Measurements from ENCODE around the gene PRIMA1.

Gene PRIMA1

GRCh38 chr14:93741556-93742230, 46.6 kb downstream of the PRIMA1 start:
- no peaks in the 10 kb centered on the region for H3K36me3 ChIP-seq (ENCODE audit: control insufficient read depth, insufficient read depth, low read length, severe bottlenecking)
- H3K4me1 ChIP-seq (ENCODE audit: control insufficient read depth, insufficient read depth, low read length), result no peaks in the 10 kb centered on the region
- DNase-seq (ENCODE audit: low read depth), result no peak
- no peaks in the 10 kb centered on the region for H3K27me3 ChIP-seq (replicated peaks; ENCODE audit: control insufficient read depth, insufficient read depth, low read length)
- no peak overlapping the region for H3K4me3 ChIP-seq (ENCODE audit: low read length)
- H3K9ac ChIP-seq (ENCODE audit: low read length), result no peak overlapping the region
- no peaks in the 10 kb centered on the region for H3K9me3 ChIP-seq (ENCODE audit: control insufficient read depth, low read length)

GRCh38 chr14:93737634-93738033, 50.7 kb downstream of the PRIMA1 start:
- Histone ChIP-seq H3K9me3 (ENCODE audit: control insufficient read depth, low read length) (no peaks in the 10 kb centered on the region), H3K4me3 (ENCODE audit: low read length) (no peak overlapping the region), H3K4me1 (ENCODE audit: control insufficient read depth, insufficient read depth, low read length) (no peaks in the 10 kb centered on the region), H3K9ac (ENCODE audit: low read length) (no peak overlapping the region), H3K27me3 (replicated peaks; ENCODE audit: control insufficient read depth, insufficient read depth, low read length) (no peaks in the 10 kb centered on the region), H3K36me3 (ENCODE audit: control insufficient read depth, insufficient read depth, low read length, severe bottlenecking) (no peaks in the 10 kb centered on the region)
- no peak for DNase-seq (ENCODE audit: low read depth)

DNA sequence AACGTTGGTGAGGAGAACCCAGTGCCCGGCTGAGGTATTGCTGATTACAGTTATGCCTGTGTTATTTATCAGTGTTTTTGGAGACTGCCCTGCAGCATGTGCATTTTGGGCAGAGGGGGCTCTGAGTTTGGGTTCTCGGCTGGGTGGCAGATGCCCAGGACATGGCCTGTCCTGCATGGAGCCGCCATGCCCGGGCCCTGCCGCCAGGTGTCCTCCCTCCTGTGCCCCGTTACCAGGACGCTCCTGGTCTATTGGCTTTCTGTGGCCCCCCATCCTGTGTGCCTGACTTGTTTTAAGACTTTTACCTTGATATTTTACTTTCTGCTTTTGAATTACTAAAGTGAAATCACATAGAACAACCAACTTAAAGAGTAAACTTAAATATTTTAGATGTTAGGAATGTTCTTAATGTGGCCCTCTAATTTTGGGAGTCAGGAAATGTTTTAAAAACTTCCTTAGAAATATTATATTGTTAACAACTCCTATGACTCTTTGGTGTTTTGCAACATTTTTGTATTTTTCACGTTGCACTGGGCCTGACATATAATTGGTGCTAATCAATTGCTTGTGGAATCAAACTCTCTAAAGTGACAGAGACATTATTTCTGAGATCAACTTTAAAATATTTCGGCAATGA, 51.8 kb downstream of the PRIMA1 start:
- no peaks in the 10 kb centered on the region for H3K36me3 ChIP-seq (ENCODE audit: control insufficient read depth, insufficient read depth, low read length, severe bottlenecking)
- H3K9me3 ChIP-seq (ENCODE audit: control insufficient read depth, low read length), result no peaks in the 10 kb centered on the region
- H3K27me3 ChIP-seq (replicated peaks; ENCODE audit: control insufficient read depth, insufficient read depth, low read length), result no peaks in the 10 kb centered on the region
- no peaks in the 10 kb centered on the region for H3K4me1 ChIP-seq (ENCODE audit: control insufficient read depth, insufficient read depth, low read length)
- H3K9ac ChIP-seq (ENCODE audit: low read length), result no peak overlapping the region
- DNase-seq (ENCODE audit: low read depth), result no peak
- no peak overlapping the region for H3K4me3 ChIP-seq (ENCODE audit: low read length)

DNA sequence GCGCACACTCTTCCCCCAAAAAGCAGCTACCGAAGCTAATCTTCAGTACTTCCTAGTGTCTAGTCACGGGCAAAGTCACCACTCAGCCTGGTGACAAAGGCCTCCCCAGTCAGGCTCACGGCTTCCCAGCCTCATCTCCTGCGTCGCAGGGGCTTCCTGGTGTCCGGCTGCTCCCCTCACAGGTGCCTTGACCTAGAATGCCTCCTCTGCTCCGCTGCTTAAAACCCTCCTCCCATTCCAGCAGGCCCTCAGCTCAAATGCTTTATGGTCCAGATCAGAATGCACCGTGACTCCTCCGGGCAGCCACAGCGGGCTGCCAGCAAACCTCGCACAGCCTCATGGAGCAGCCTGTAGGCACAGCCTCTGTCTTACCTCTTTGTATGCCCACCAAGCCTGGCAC, 53.1 kb downstream of the PRIMA1 start:
- H3K4me1 ChIP-seq (ENCODE audit: control insufficient read depth, insufficient read depth, low read length), result no peaks in the 10 kb centered on the region
- H3K27me3 ChIP-seq (replicated peaks; ENCODE audit: control insufficient read depth, insufficient read depth, low read length), result no peaks in the 10 kb centered on the region
- H3K9ac ChIP-seq (ENCODE audit: low read length), result no peak overlapping the region
- no peaks in the 10 kb centered on the region for H3K36me3 ChIP-seq (ENCODE audit: control insufficient read depth, insufficient read depth, low read length, severe bottlenecking)
- no peak overlapping the region for H3K4me3 ChIP-seq (ENCODE audit: low read length)
- DNase-seq (ENCODE audit: low read depth), result no peak
- no peaks in the 10 kb centered on the region for H3K9me3 ChIP-seq (ENCODE audit: control insufficient read depth, low read length)

- Histone ChIP-seq H3K4me3 (ENCODE audit: low read length) (no peak overlapping the region), H3K4me1 (ENCODE audit: control insufficient read depth, insufficient read depth, low read length) (no peaks in the 10 kb centered on the region), H3K9ac (ENCODE audit: low read length) (no peak overlapping the region), H3K36me3 (ENCODE audit: control insufficient read depth, insufficient read depth, low read length, severe bottlenecking) (no peaks in the 10 kb centered on the region), H3K27me3 (replicated peaks; ENCODE audit: control insufficient read depth, insufficient read depth, low read length) (no peaks in the 10 kb centered on the region), H3K9me3 (ENCODE audit: control insufficient read depth, low read length) (no peaks in the 10 kb centered on the region)
- no peak for DNase-seq (ENCODE audit: low read depth)
Observed at GRCh38 chr14:93734086-93734822, 54.0 kb downstream of the PRIMA1 start.

- no peaks in the 10 kb centered on the region for H3K9me3 ChIP-seq (ENCODE audit: control insufficient read depth, low read length)
- no peaks in the 10 kb centered on the region for H3K36me3 ChIP-seq (ENCODE audit: control insufficient read depth, insufficient read depth, low read length, severe bottlenecking)
- H3K27me3 ChIP-seq (replicated peaks; ENCODE audit: control insufficient read depth, insufficient read depth, low read length), result no peaks in the 10 kb centered on the region
- H3K4me1 ChIP-seq (ENCODE audit: control insufficient read depth, insufficient read depth, low read length), result no peaks in the 10 kb centered on the region
- no peak overlapping the region for H3K9ac ChIP-seq (ENCODE audit: low read length)
- no peak for DNase-seq (ENCODE audit: low read depth)
- no peak overlapping the region for H3K4me3 ChIP-seq (ENCODE audit: low read length)
Observed at GRCh38 chr14:93733631-93734030, 54.7 kb downstream of the PRIMA1 start.

DNA sequence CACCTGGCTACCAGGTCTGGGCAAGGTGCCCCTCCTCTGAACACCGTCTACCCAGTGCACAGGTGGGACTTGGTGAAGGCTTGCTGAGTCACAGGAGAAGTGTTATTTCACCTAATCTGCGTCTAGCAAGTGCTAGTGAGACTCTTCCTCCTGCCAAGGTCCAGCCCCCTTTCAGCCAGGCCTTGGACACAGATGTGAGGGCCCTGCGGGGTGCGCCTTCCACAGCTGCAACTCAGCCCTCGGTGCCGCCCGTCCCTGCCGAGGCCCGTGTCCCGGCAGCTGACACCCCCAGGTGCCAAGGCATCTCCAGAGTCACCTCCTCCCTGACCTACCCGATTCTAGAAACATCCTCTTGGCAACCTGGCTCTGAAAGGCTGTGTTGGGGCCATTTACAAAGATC, 55.1 kb downstream of the PRIMA1 start:
- Histone ChIP-seq H3K36me3 (ENCODE audit: control insufficient read depth, insufficient read depth, low read length, severe bottlenecking) (no peaks in the 10 kb centered on the region), H3K4me3 (ENCODE audit: low read length) (no peak overlapping the region), H3K9me3 (ENCODE audit: control insufficient read depth, low read length) (no peaks in the 10 kb centered on the region), H3K27me3 (replicated peaks; ENCODE audit: control insufficient read depth, insufficient read depth, low read length) (no peaks in the 10 kb centered on the region), H3K4me1 (ENCODE audit: control insufficient read depth, insufficient read depth, low read length) (no peaks in the 10 kb centered on the region), H3K9ac (ENCODE audit: low read length) (no peak overlapping the region)
- no peak for DNase-seq (ENCODE audit: low read depth)

DNA sequence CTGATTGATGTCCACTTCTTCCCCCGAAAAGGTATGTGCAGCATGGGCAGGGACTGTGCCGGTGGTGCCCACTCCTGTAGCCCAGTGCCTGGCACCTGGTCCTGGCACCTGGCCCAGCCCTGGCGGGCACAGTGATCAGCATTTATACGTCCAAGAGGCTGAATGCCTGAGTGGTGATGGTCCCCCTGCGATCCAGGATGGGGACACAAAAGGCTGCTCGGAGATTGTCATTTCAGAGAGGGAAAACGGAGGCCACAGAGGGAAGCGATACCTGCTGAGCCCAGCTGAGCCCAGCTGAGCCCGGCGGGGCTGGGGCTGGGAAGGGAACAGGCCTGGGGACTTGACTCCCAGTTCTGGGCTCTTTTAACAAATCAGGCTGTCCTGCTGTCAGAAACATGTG, 55.8 kb downstream of the PRIMA1 start:
- H3K9ac ChIP-seq (ENCODE audit: low read length), result no peak overlapping the region
- H3K27me3 ChIP-seq (replicated peaks; ENCODE audit: control insufficient read depth, insufficient read depth, low read length), result no peaks in the 10 kb centered on the region
- H3K36me3 ChIP-seq (ENCODE audit: control insufficient read depth, insufficient read depth, low read length, severe bottlenecking), result no peaks in the 10 kb centered on the region
- H3K4me1 ChIP-seq (ENCODE audit: control insufficient read depth, insufficient read depth, low read length), result no peaks in the 10 kb centered on the region
- no peak for DNase-seq (ENCODE audit: low read depth)
- H3K4me3 ChIP-seq (ENCODE audit: low read length), result no peak overlapping the region
- H3K9me3 ChIP-seq (ENCODE audit: control insufficient read depth, low read length), result no peaks in the 10 kb centered on the region

DNA sequence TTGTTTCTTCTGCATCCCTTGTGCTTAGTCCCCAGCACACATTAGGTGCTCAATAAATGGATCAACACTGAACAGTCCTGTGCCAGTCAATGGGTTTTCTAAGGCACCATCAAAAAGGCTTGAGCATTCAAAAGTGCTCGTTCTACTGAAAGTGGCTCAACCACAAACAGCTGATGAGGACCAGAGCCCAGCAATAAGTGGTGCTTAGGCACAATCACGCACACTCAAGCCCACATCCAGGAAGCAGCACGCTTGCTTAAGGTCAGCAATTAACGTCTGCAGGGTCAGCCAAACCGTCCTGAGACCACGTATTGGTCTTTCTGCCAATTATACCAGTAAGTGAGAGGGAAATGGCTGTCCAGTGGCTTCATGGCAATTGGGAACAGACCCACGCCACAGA, 56.5 kb downstream of the PRIMA1 start:
- no peak for DNase-seq (ENCODE audit: low read depth)
- H3K27me3 ChIP-seq (replicated peaks; ENCODE audit: control insufficient read depth, insufficient read depth, low read length), result no peaks in the 10 kb centered on the region
- H3K4me1 ChIP-seq (ENCODE audit: control insufficient read depth, insufficient read depth, low read length), result no peaks in the 10 kb centered on the region
- no peaks in the 10 kb centered on the region for H3K9me3 ChIP-seq (ENCODE audit: control insufficient read depth, low read length)
- no peak overlapping the region for H3K4me3 ChIP-seq (ENCODE audit: low read length)
- no peak overlapping the region for H3K9ac ChIP-seq (ENCODE audit: low read length)
- H3K36me3 ChIP-seq (ENCODE audit: control insufficient read depth, insufficient read depth, low read length, severe bottlenecking), result no peaks in the 10 kb centered on the region

- Histone ChIP-seq H3K36me3 (ENCODE audit: control insufficient read depth, insufficient read depth, low read length, severe bottlenecking) (no peaks in the 10 kb centered on the region), H3K9ac (ENCODE audit: low read length) (no peak overlapping the region), H3K9me3 (ENCODE audit: control insufficient read depth, low read length) (no peaks in the 10 kb centered on the region), H3K4me3 (ENCODE audit: low read length) (no peak overlapping the region), H3K4me1 (ENCODE audit: control insufficient read depth, insufficient read depth, low read length) (no peaks in the 10 kb centered on the region), H3K27me3 (replicated peaks; ENCODE audit: control insufficient read depth, insufficient read depth, low read length) (no peaks in the 10 kb centered on the region)
- no peak for DNase-seq (ENCODE audit: low read depth)
Observed at GRCh38 chr14:93729993-93730392, 58.3 kb downstream of the PRIMA1 start.

DNA sequence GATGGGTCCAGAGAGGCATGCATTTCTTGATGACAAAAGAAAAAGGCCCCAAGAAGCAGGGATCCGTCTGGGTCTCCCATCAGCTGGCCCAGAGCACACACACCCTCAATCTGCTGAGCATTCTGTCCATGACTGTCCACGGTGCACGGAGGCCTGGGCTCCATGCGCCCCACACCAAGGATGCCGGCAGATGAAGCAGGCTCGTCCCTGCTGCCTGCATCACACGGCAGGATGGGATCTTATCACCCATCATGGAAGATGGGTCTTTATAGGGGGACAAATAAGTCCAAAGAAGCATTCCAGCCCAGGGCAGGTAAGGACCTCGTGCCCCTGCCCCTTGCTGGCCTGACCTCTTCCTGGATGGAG, 59.7 kb downstream of the PRIMA1 start:
- H3K36me3 ChIP-seq (ENCODE audit: control insufficient read depth, insufficient read depth, low read length, severe bottlenecking), result no peaks in the 10 kb centered on the region
- no peaks in the 10 kb centered on the region for H3K27me3 ChIP-seq (replicated peaks; ENCODE audit: control insufficient read depth, insufficient read depth, low read length)
- H3K9ac ChIP-seq (ENCODE audit: low read length), result no peak overlapping the region
- DNase-seq (ENCODE audit: low read depth), result no peak
- no peaks in the 10 kb centered on the region for H3K9me3 ChIP-seq (ENCODE audit: control insufficient read depth, low read length)
- no peaks in the 10 kb centered on the region for H3K4me1 ChIP-seq (ENCODE audit: control insufficient read depth, insufficient read depth, low read length)
- no peak overlapping the region for H3K4me3 ChIP-seq (ENCODE audit: low read length)

All from adipocyte (in vitro differentiated cells).